ENCODE data around the gene LRRC23. TPM values are rescaled to one million over a fixed set of nuclear protein-coding genes. Genes with fewer than 3 reads are reported as not detected.

LRRC23 gene
- total and polyA plus RNA-seq, 9 of the 15 experiments (the other 6 are each of a cell fraction or from before 2014, with no cell fraction given): 2.2 to 7.0 (median 3.0) TPM

- TF ChIP-seq ZNF407 (IDR thresholded peaks at IDR 0.05; ENCODE audit: low read depth) (no peak), VEZF1 (CRISPR knock-in tag; IDR thresholded peaks at IDR 0.05) (peak; percentile 96), ZNF274 (IDR thresholded peaks at IDR 0.05; ENCODE audit: borderline replicate concordance, low read depth, low read length) (no peak), RB1 (IDR thresholded peaks at IDR 0.05; ENCODE audit: low read depth) (peak; percentile 70; the same call in 1 of the 2 replicates), MAFF (IDR thresholded peaks at IDR 0.05; ENCODE audit: low read length) (no peak), NCOA6 (IDR thresholded peaks at IDR 0.05) (no peak), CREB3 (tag; conservative IDR thresholded peaks at IDR 0.05; ENCODE audit: low read depth) (no peak), TAF1 (IDR thresholded peaks at IDR 0.05; ENCODE audit: control insufficient read depth, extremely low read depth, insufficient read depth, low read length, severe bottlenecking) (peak; percentile 55), E2F5 (CRISPR knock-in tag; IDR thresholded peaks at IDR 0.05) (no peak), HINFP (tag; conservative IDR thresholded peaks at IDR 0.05; ENCODE audit: low read depth) (no peak), NBN (IDR thresholded peaks at IDR 0.05; ENCODE audit: low read depth) (0 out of 2 replicates have a peak, but pooled peaks have one; percentile 34), USF1 (CRISPR knock-in tag; IDR thresholded peaks at IDR 0.05) (no peak)
Observed at GRCh38 chr12:6927379-6928021, 22.9 kb downstream of the LRRC23 start, which contains the start of gene ATN1 (continued).
